Dedifferentiated amniotic fluid mesenchymal stem cell (primary cell): ENCODE measurements around the gene ARHGAP5.
A peak's percentile ranks its signal among the peaks of the same experiment; 100 is the strongest.

Experiments
- DNase-seq: peaks from one replicate; pipeline ENCODE4 v3.0.0-alpha.2; 2016; ENCODE audit errors: extremely low spot score

Gene ARHGAP5

GRCh38 chr14:32171469-32171868 lies 94.4 kb downstream of the ARHGAP5 start:
- DNase-seq, result no peak

GRCh38 chr14:32183151-32184058 lies 106.3 kb downstream of the ARHGAP5 start:
- no peak for DNase-seq

- DNase-seq, result no peak
These were observed 108.0 kb downstream of the ARHGAP5 start for GRCh38 chr14:32185097-32185496.

- DNase-seq, result no peak
These were observed 109.1 kb downstream of the ARHGAP5 start for GRCh38 chr14:32186248-32186647.

- no peak for DNase-seq
These were observed 112.7 kb downstream of the ARHGAP5 start for GRCh38 chr14:32189811-32190210.

- DNase-seq, result no peak
These were observed 113.6 kb downstream of the ARHGAP5 start for GRCh38 chr14:32190673-32191072.

GRCh38 chr14:32192712-32193373 lies 115.7 kb downstream of the ARHGAP5 start:
- no peak for DNase-seq

GRCh38 chr14:32193532-32193931 lies 116.4 kb downstream of the ARHGAP5 start:
- DNase-seq, result no peak

GRCh38 chr14:32195636-32196035 lies 118.5 kb downstream of the ARHGAP5 start:
- DNase-seq, result no peak

- no peak for DNase-seq
These were observed 120.8 kb downstream of the ARHGAP5 start for GRCh38 chr14:32197919-32198318.

GRCh38 chr14:32200368-32201192 lies 123.5 kb downstream of the ARHGAP5 start:
- DNase-seq, result no peak

- DNase-seq, result peak; percentile 25
These were observed 124.2 kb downstream of the ARHGAP5 start for GRCh38 chr14:32201193-32201815.

- DNase-seq, result no peak
These were observed 124.8 kb downstream of the ARHGAP5 start, which contains the start of gene RNU6-7 for GRCh38 chr14:32201816-32202490. TSS of gene RNU6-7 (plus strand) at chr14:32202045.

- DNase-seq, result no peak
These were observed 125.4 kb downstream of the ARHGAP5 start for GRCh38 chr14:32202491-32202997.

- DNase-seq, result peak; percentile 67
These were observed 126.1 kb downstream of the ARHGAP5 start, which contains the start of gene RNU6-8 for GRCh38 chr14:32202998-32203882. TSS of gene RNU6-8 (minus strand) at chr14:32203269.

- DNase-seq, result no peak
These were observed 126.8 kb downstream of the ARHGAP5 start for GRCh38 chr14:32203928-32204357.

- DNase-seq, result no peak
These were observed 128.4 kb downstream of the ARHGAP5 start for GRCh38 chr14:32205554-32205953.

GRCh38 chr14:32205984-32206383 lies 128.9 kb downstream of the ARHGAP5 start:
- DNase-seq, result no peak

GRCh38 chr14:32206552-32206951 lies 129.4 kb downstream of the ARHGAP5 start:
- no peak for DNase-seq

GRCh38 chr14:32208490-32208889 lies 131.4 kb downstream of the ARHGAP5 start:
- DNase-seq, result no peak
